Skeletal muscle cell (primary cell): ENCODE measurements around the gene ZNF598.
A peak's percentile ranks its signal among the peaks of the same experiment; 100 is the strongest.

ENCODE experiments used
- DNase-seq: peaks from one replicate; pipeline ENCODE4 v3.0.0-alpha.2; 2010; ENCODE audit warnings: low read depth
- H3K4me3 ChIP-seq: 2 replicates; pipeline ENCODE4 v1.5.1; 2011; ENCODE audit warnings: low read depth, mild to moderate bottlenecking, control low read depth, low read length, moderate library complexity

ZNF598 gene

DNA sequence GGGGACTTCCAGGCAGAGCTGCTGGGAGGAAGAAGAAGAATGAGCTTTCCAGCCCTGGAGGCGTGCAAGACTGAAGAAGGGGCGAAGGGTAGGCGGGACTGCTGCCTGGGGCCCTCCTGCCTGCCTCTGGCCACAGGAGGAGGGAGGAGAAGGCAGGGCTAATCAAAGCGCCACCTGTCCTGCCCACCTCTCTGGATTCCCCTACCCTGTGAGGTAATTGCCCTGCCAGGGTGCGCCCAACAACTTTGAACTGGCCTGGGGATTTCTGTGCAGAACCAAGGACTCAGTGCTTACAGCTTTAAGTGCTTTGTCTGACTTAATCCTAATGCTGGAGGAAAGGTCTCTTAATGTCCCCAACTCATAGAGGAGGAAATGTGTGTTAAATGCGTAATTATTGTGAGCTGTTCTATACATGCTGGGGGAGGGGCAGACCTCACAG, 28.2 kb downstream of the ZNF598 start, which contains the start of gene NOXO1:
NOXO1 (minus strand) TSS at position 72 of the 439 bp plus-strand sequence. CDS start 290 bp downstream, outside the sequence.
- no peak for DNase-seq
- H3K4me3 ChIP-seq: no peak within 1 kb of the TSS

DNA sequence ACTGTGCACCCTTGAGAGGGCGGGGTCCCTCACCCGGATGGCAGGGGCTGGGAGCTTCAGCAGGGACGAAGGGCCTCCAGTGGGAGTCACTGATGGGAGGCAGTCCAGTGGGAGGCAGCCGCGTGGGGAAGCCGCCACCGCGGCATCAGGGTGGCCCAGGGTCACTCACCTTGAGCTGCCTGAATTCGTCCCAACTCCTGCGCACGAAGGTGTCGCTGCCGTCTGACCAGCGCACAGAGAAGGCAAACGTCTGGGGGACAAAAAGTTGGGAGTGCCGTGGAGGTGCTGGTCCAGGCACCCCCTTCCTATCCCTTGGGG, 28.9 kb downstream of the ZNF598 start:
- DNase-seq: no peak
- H3K4me3 ChIP-seq: no peak overlapping the region

DNA sequence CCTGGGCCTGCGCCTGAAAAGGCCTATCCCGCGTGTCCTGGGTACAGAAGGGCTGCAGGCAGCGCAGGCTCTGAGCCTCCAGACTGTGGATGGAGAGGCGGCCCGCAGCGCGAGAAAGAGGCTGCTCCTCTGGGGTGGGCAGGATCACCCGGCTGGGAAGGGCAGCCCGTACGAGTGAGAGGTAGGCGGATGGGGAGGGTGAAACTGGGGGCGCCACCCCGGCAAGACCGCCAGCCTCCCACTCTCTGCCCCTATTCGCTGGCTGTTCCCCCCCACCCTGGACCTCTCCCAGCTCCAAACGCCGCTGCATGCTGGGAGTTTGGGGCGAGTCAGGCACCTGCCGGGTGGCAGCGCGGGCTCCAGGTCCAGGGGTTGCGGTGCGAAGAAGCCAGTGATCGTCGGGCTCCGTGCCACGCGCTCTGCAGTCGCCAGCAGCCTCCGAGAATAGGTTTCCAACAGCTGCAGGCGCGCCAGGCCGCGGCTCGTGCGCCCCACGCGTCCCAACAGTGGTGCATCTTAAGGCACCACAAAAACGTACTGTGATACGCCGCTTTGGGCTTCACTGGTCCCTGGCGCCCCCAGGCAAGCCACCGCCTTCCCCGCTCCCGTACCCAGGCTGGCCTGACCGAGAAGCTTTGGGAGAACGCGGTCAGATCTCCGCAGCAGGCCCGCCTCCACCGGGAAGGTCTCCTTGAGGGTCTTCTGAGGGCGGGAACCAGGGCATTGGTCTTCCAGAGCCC, 29.4 kb downstream of the ZNF598 start:
- no peak for DNase-seq
- H3K4me3 ChIP-seq: no peak overlapping the region

DNA sequence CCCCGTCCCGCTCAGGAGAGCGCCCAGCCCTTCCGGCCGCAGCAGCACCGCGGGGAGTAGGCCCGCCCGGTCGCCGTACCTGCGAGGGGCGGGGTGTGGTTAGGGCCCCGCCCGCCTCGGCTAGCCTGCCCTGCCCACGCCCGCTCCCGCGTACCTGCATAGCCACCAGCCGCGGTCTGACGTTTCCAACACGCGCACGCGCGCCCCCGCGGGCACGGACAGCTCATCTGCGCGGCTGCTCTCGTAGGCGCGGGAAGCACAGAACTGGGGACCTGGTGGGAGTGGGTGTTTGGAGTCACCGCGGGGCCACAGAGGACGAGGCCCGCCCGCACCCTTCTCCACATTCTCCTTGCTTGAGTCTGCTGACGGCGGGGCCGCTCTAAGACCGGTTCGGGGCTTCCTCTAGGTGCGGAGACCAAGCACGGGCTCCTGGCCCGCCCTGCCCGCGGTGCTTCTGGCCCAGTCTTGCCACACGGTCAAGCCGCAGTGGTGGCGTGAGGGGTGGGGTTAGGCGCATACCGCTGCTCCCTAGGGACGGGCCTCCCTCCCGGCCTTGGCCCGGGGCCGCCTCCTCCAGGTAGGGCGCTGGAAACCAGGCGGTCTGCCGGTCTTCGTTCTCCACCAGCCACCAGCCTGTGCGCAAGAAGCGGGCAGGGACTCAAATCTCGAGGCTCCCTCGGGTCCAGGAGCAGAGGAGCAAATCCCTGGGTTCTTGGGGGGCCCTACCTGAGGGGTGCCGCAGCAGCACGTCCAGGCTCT, 30.2 kb downstream of the ZNF598 start:
- no peak overlapping the region for H3K4me3 ChIP-seq
- no peak for DNase-seq

DNA sequence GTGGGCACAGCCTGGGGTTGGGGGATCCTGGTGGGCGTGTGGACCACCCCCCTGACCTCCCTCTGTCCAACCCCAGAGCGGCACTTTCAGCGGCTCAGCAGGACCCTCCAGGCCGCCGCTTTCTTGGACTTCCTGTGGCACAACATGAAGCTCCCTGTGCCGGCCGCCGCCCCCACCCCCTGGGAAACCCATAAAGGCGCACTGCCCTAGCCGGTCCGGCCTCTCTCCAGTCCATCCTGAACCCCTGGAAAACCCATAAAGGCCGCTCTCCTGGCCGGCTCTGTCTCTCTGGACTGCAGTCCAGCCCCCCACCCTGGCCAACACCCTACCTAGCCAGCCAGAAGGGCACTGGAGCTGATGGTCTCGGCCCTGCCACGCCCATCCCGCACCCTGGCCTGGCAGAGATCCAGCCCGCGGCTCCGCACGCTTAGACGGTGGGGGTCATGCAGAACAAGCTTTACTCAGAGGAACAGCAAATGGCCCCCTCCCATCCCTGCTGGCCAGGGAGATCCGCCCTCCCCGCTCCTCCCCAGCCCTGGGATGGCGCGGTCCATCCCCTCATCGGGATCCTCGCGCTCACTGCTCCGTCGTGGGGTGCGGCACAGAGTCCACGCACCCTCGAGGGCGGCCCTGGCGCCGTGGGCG, 31.0 kb downstream of the ZNF598 start:
- H3K4me3 ChIP-seq: no peak overlapping the region
- DNase-seq: no peak

DNA sequence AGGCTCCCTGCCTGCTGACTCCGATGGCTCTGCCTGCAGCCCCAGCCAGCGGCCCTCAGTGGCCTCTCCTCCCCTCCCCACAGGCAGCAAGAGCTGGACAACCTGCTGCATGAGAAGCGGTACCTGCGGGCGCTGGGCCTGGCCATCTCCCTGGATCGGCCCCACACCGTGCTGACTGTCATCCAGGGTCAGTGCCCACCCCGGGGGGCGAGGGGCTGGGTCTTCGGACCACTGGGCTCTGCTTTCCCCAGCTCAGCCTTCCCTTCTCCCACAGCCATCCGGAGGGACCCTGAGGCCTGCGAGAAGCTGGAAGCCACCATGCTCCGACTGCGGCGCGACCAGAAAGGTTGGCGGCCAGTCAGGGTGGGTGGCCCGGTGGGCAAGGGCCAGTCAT, 31.7 kb downstream of the ZNF598 start:
- H3K4me3 ChIP-seq: no peak overlapping the region
- DNase-seq: no peak

- DNase-seq: no peak
- no peak overlapping the region for H3K4me3 ChIP-seq
Observed at GRCh38 chr16:1976951-1977874, 32.4 kb downstream of the ZNF598 start.

DNA sequence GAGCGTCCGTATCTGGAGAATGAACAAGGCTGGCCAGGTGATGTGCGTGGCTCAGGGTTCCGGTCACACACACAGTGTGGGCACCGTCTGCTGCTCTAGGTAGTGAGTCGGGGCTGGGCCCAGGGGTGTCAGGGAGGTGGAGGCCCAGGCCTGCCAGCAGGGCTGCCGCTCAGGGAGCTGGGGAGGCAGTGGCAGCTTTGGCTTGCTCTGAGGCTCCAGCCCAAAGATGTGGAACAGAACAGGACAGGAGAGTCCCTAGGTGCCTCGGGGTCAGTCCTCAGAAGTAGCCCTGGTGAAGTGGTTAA, 33.5 kb downstream of the ZNF598 start:
- DNase-seq: no peak
- no peak overlapping the region for H3K4me3 ChIP-seq

GRCh38 chr16:1975432-1976215, 34.0 kb downstream of the ZNF598 start:
- DNase-seq: no peak
- H3K4me3 ChIP-seq: no peak overlapping the region

GRCh38 chr16:1974157-1975070, 35.2 kb downstream of the ZNF598 start:
- no peak for DNase-seq

DNA sequence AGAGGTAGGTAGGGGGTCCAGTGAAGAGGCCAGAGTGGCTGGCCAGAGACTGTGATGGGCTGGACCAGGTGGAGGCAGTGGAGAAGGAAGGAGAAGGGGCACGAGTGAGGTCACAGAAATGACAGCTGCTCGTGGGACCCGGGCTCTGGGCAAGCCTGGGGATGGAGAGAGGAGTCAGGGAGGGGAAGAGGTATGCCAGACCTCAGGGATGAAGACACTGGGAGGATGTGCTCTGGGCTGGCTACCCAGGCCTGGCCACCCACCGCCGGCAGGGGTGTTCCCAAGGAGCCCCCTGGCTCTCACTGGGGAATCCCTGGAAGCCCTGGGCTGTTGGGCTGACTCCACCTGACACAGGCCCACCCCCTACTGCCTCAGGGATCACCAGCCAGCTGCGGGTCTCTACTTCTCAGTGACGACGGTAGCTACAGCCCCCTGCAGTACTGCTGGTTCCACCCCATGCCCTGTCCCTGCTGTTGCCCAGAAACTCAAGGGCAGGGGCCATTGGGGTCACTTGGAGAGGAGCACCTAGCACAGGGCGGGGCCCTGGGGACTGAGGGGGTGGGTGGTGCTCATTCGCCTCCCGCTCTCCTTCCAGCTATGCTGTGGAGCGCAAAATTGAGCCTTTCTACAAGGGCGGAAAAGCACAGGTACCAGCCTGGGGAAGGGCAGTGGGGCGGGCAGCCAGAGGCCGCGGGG, 36.0 kb downstream of the ZNF598 start:
- H3K4me3 ChIP-seq: no peak overlapping the region
- DNase-seq: no peak

More at GRCh38 chr16:1974157-1975070, 35.2 kb downstream of the ZNF598 start:
- H3K4me3 ChIP-seq: no peak overlapping the region

DNA sequence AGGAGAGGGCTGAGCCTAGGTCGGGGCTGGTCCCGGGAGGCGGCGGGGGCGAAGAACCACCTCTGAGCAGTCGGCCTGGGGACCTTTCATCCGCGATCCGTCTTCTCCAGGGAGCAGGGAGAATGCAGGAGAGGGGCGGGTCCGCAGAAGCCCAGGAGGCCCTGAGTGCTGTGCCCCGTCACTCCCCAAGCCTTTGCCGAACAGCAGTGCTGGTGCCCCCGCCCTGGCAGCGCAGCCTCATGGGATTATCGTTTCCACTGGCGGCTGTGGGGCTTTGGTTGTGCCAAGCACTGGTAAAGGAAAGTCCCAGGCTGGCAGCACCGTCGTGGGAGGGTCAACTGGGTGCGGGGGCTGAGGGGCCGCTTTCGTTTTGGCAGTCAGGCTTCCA, 37.1 kb downstream of the ZNF598 start:
- DNase-seq: no peak
- peak overlapping the region; percentile 93 for H3K4me3 ChIP-seq

GRCh38 chr16:1971796-1972489, 37.7 kb downstream of the ZNF598 start, which contains the start of gene TBL3:
TSS of gene TBL3 (plus strand) at chr16:1972053. CDS start at chr16:1972165, 112 bp downstream.
- peak within 1 kb of the TSS; percentile 93 for H3K4me3 ChIP-seq
- DNase-seq: peak; percentile 82

GRCh38 chr16:1968146-1968953, 41.3 kb downstream of the ZNF598 start:
- no peak overlapping the region for H3K4me3 ChIP-seq
- DNase-seq: no peak

- no peak for DNase-seq
- H3K4me3 ChIP-seq: peak within 1 kb of the TSS; percentile 68
Observed at GRCh38 chr16:1966460-1966859, 43.2 kb downstream of the ZNF598 start, which contains the start of gene RNF151. TSS of gene RNF151 (plus strand) at chr16:1966856. CDS start at chr16:1966882, 26 bp downstream.
